ENCODE results near the gene NTRK3. TPM values are rescaled to one million over a fixed set of nuclear protein-coding genes. Genes with fewer than 3 reads are reported as not detected.

Gene NTRK3
- total and polyA plus RNA-seq, 2 of the 8 experiments (the other 6 are each of a cell fraction or from before 2014, with no cell fraction given) = 4.5 to 6.8 TPM

DNA sequence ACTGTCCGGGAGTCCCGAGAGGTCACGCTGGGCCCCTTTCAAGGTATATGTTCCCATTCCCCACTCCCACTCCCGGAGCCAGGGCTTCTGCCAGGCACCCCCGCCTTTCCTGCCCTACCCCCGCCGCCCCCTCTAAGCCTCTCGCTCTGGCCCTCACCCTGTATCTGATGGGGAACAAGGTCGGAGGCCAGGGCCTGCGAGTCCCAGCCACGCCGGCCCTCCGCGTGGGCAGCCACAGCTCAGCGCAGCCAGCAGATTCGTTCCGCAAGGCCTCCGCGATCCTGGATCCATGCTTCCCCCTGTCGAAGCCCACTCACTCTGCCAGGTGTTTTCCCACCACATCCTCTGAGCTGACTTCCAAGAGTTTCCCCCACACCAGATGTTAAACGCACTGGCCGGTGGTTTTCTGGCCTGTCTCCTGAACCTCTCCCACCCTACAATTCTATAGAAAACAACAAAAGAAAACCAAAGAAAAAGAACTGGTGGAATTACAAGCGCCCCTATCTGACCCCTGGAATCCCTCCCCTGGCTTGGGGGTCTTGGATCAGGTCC is 303.7 kb downstream of the NTRK3 start:
- Histone ChIP-seq H3K4me2 (ENCODE audit: insufficient read depth in 1 of 2, low read depth in 2 of 2, low read length in 2 of 2) (no peak overlapping the region), H2BK15ac (ENCODE audit: low read length) (no peak overlapping the region), H4K91ac (replicated peaks; ENCODE audit: insufficient read length, low read length) (no peak overlapping the region), H2BK5ac (ENCODE audit: low read depth, low read length) (no peak overlapping the region), H3K27me3 (replicated peaks in 1 of 4; ENCODE audit: control insufficient read depth in 3 of 4, extremely low read depth in 1 of 4, insufficient read depth in 3 of 4, low read length in 3 of 4) (no peaks in the 10 kb centered on the region), H3K9ac (replicated peaks in 1 of 4; ENCODE audit: extremely low read depth in 1 of 4, low read depth in 3 of 4, low read length in 3 of 4) (no peak overlapping the region), H3K4ac (replicated peaks; ENCODE audit: insufficient read length, low read depth, low read length) (no peak overlapping the region), H3K4me1 (replicated peaks in 1 of 4; ENCODE audit: control insufficient read depth in 3 of 4, insufficient read depth in 4 of 4, low read length in 3 of 4) (no peaks in the 10 kb centered on the region), H3K23me2 (ENCODE audit: low read depth, low read length) (no peaks in the 10 kb centered on the region), H3K18ac (ENCODE audit: extremely low read depth, low read length) (no peak overlapping the region), H4K5ac (ENCODE audit: insufficient read length, low read depth, low read length) (no peak overlapping the region), H2BK12ac (ENCODE audit: low read depth, low read length) (no peak overlapping the region), H4K20me1 (replicated peaks in 1 of 2; ENCODE audit: control insufficient read depth in 1 of 2, insufficient read depth in 2 of 2, low read length in 2 of 2) (no peaks in the 10 kb centered on the region), H3K79me1 (ENCODE audit: low read depth, low read length) (no peaks in the 10 kb centered on the region), H3K9me3 (ENCODE audit: insufficient read depth in 2 of 2, low read depth in 1 of 2, low read length in 1 of 2) (no peaks in the 10 kb centered on the region), H4K8ac (ENCODE audit: extremely low read depth, insufficient read depth, low read length) (no peak overlapping the region), H2BK120ac (replicated peaks; ENCODE audit: low read depth, low read length) (no peak overlapping the region), H2AFZ (ENCODE audit: low read length) (no peak overlapping the region), H3K23ac (ENCODE audit: insufficient read length) (no peak overlapping the region), H3K56ac (replicated peaks; ENCODE audit: insufficient read length, low read depth, low read length) (no peak overlapping the region), H3K4me3 (ENCODE audit: extremely low read depth in 1 of 4, insufficient read depth in 2 of 4, low read depth in 3 of 4, low read length in 4 of 4) (no peak overlapping the region), H3K14ac (ENCODE audit: insufficient read length) (no peak overlapping the region), H3K79me2 (ENCODE audit: control insufficient read depth in 1 of 2, insufficient read depth in 2 of 2, low read length in 2 of 2) (no peaks in the 10 kb centered on the region), H2AK5ac (ENCODE audit: low read depth, low read length) (no peak overlapping the region), H3K36me3 (ENCODE audit: control insufficient read depth in 2 of 4, insufficient read depth in 4 of 4, low read length in 3 of 4) (no peaks in the 10 kb centered on the region), H3K27ac (ENCODE audit: low read depth, low read length) (no peak overlapping the region), H2BK20ac (ENCODE audit: low read length) (no peak overlapping the region)
- 95% methylated on average over 17 of the region's 23 CpGs; no CpG with 5 or more reads in 1 of the 2 experiments for WGBS, 2 experiments (ENCODE audit: extremely low coverage in 1 of 2, insufficient coverage in 1 of 2, insufficient read length in 1 of 2, insufficient replicate concordance in 2 of 2, low coverage in 1 of 2, low lambda C conversion rate in 2 of 2, missing lambda C conversion rate in 1 of 2)
- FAIRE-seq = no peak
- ChIA-PET POLR2A (ENCODE audit: partially characterized antibody) (no interaction called here), CTCF (ENCODE audit: partially characterized antibody) (interaction anchor here (0.6 to 1.1 kb wide), 4 partner anchors 9 to 295 kb away, joined by 3 read pairs; no protein-coding TSS in a partner anchor)
- no peak for DNase-seq (ENCODE audit: low read depth in 1 of 2, low spot score in 2 of 2)
- no peak for TF ChIP-seq YY1 (IDR thresholded peaks at IDR 0.05; ENCODE audit: low read depth, low read length)
- TF ChIP-seq POLR2A (IDR thresholded peaks at IDR 0.05; ENCODE audit: control extremely low read depth in 1 of 2, low read depth in 2 of 2, low read length in 2 of 2) = no peak
- no peak for TF ChIP-seq KDM1A (IDR thresholded peaks at IDR 0.05; ENCODE audit: borderline replicate concordance, low read length)
- TF ChIP-seq NRF1 (IDR thresholded peaks at IDR 0.05; ENCODE audit: low read depth, low read length) = no peak
- TF ChIP-seq, protein P1, sequence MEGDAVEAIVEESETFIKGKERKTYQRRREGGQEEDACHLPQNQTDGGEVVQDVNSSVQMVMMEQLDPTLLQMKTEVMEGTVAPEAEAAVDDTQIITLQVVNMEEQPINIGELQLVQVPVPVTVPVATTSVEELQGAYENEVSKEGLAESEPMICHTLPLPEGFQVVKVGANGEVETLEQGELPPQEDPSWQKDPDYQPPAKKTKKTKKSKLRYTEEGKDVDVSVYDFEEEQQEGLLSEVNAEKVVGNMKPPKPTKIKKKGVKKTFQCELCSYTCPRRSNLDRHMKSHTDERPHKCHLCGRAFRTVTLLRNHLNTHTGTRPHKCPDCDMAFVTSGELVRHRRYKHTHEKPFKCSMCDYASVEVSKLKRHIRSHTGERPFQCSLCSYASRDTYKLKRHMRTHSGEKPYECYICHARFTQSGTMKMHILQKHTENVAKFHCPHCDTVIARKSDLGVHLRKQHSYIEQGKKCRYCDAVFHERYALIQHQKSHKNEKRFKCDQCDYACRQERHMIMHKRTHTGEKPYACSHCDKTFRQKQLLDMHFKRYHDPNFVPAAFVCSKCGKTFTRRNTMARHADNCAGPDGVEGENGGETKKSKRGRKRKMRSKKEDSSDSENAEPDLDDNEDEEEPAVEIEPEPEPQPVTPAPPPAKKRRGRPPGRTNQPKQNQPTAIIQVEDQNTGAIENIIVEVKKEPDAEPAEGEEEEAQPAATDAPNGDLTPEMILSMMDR (IDR thresholded peaks at IDR 0.05; ENCODE audit: control extremely low read depth in 1 of 3, insufficient read depth in 1 of 3, low read depth in 1 of 3, low read length in 3 of 3) = no peak
- no peak for TF ChIP-seq GABPA (IDR thresholded peaks at IDR 0.05; ENCODE audit: borderline replicate concordance, insufficient read depth, low read length)
- TF ChIP-seq RFX5 (IDR thresholded peaks at IDR 0.05; ENCODE audit: borderline replicate concordance, low read depth, low read length) = no peak
- TF ChIP-seq RAD21 (IDR thresholded peaks at IDR 0.05 in 1 of 2, conservative IDR thresholded peaks at IDR 0.05 in 1 of 2; ENCODE audit: low read depth in 2 of 2, low read length in 2 of 2) = no peak
- TF ChIP-seq, protein P2, sequence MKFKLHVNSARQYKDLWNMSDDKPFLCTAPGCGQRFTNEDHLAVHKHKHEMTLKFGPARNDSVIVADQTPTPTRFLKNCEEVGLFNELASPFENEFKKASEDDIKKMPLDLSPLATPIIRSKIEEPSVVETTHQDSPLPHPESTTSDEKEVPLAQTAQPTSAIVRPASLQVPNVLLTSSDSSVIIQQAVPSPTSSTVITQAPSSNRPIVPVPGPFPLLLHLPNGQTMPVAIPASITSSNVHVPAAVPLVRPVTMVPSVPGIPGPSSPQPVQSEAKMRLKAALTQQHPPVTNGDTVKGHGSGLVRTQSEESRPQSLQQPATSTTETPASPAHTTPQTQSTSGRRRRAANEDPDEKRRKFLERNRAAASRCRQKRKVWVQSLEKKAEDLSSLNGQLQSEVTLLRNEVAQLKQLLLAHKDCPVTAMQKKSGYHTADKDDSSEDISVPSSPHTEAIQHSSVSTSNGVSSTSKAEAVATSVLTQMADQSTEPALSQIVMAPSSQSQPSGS (IDR thresholded peaks at IDR 0.05; ENCODE audit: low read length) = no peak
